Kidney glomerular epithelial cell (primary cell): ENCODE data around the gene GJB2.

Source experiments
- DNase-seq: peaks from one replicate; lab custom pipeline; 2025; lab: John Stamatoyannopoulos, UW

Gene GJB2

DNA sequence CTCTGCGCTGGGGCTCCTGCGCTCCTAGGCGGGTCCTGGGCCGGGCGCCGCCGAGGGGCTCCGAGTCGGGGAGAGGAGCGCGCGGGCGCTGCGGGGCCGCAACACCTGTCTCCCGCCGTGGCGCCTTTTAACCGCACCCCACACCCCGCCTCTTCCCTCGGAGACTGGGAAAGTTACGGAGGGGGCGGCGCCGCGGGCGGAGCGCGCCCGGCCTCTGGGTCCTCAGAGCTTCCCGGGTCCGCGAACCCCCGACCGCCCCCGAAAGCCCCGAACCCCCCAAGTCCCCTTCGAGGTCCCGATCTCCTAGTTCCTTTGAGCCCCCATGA lies at the start of gene GJB2:
TSS of gene GJB2 (minus strand) at position 103 of the 326 bp plus-strand sequence. CDS start 3,357 bp downstream, outside the sequence.
- no peak for DNase-seq

DNA sequence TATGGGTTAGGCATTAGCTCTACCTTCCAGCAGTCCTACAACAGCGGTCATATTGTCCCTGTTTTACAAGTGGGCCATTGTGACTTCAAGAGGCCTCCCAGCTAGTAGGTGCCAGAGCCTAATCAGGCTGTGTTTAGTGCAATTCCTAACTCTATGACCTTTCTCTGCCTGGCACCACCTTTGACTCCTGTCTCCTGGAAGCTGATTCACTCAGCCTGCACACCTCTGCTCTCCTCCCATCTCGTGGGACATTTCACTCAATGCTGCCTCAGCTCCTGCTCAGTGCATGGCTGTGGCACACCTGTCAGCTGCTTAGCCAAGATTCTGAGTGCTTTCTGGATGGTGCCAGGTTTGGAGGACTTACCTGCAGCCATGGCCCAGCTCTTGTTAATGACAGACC lies 48.9 kb upstream of the GJB2 start:
- no peak for DNase-seq

DNA sequence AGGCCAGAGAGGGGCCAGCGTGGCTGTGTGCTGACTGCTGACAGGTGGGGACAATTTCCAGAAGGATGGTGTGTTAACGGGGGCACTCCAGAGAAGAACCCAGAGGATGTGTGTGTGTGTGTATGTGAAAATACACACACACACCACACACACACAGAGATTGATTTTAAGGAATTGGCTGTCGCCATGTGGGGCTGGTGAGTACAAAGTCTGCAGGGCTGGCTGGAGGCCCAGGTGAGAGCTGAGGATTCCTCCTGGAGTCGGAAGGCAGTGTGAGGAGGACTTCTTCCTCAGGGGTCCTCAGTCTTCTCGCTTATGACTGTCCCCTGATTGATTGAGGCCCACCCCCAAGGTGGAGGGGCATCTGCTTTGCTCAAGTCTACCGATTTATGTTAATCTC lies 47.0 kb upstream of the GJB2 start:
- no peak for DNase-seq

DNA sequence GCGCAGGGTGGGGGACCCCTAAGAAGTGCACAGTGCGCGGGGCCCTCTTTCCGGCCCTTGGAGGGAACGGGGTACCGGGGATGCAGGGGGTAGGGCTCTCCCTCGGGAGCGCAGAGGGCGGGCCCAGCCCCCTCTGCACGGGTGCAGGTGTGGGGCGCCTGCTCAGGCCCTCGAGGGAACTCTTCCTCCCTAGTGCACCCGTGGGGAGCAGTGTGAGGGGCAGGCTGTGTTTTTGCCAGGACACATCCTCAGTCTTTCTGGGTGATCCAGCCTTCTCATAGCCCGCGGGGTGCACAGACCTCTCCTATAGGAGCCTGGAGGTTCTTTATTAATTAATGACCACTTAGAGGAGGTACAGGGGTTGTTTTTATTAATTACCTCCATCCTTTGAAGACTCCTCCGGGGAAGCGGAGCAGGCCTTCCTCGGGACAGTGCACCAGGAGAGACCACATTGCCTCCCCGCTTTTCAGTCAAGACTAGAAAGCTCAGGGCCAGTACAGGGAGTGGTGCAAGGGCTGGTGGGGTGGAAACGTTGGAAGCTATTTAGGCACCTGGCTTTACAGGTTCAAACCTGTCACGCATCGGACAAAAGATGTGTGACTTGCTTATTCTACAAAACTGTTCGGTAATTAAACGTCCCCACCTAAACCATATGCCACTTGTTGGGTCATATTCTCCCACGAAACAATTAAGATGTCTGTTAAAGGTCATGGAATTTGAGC lies 40.0 kb upstream of the GJB2 start:
- no peak for DNase-seq

DNA sequence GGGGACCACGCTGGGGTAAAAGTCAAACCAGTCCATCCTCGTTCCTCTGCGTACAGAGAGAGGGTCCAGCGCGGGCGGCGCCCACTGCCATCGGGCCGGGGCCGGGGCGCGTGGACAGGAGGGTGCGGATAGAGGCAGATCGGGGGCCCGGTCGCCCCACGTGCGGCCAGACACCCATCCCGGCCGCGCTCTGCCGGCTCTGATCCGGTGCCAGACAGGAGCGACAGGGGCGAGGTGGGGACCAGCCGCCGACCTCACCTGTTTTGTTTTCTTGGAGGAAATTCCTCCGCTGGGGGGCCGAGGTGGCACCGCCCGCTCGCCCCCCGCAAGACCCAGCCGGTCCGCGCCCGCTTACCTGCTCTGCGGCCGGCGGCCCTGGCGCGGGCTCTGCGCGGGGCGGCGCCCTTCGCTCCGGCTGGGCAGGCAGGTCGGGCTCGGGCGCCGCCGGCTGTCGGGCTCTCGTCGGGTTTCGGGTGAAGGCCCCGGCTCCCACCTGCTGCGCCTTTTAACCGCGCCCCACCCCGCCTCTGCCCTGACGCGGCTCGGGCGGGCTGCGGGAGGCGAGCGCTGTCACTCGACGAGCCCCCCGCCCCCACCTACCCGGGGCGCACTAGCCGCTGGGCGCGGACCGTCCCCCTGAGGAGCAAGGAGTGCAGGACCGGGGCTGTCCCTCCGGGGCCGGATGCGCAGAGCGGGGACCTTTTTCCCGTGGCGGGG lies 39.3 kb upstream of the GJB2 start, which contains the start of gene GJB6:
TSS of gene GJB6 (minus strand) at position 481 of the 717 bp plus-strand sequence. CDS start 8,839 bp downstream, outside the sequence.
- no peak for DNase-seq

DNA sequence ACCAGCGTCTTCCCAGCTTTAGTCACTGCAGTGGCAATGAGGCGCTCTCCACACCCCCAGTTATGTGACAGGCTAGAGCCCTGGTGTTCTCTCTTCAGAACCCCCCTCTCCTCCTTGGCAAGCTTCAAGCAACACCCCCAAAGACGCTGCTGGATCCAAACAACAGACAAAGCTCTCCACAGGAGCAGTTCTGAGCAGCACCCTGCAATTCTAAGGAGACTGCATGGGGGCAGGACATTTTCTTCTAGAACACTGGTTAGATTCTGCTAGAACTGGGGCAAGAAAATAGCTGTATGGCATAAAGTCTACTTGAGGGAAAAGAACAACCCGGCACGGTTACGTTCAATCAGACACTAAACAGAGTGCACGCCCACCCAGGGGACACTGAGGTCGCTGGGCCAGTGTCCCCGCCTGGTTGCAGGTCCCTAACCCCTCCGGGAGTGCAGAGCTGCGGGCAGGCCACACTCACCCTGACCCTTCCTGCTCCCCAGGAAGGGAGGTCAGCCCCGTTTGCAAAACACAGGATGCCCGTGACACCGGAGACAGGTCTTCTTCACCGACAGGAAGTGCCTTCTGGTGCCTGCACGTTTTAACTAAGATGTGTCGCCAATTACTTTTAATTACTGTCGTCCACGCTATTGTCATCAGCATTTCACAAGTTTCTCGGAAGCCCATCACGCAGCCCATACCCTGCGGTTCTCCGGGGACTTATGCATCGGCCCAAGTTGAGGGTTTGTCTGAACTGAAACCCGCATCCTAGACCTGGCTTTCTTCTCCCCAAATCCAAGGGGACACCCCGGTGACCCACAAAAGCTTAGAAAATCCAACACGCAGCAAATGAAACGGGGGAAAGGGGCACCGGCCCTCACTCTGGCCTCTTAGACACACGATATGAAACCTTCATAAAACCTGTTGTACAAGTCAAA lies 38.4 kb upstream of the GJB2 start:
- no peak for DNase-seq

DNA sequence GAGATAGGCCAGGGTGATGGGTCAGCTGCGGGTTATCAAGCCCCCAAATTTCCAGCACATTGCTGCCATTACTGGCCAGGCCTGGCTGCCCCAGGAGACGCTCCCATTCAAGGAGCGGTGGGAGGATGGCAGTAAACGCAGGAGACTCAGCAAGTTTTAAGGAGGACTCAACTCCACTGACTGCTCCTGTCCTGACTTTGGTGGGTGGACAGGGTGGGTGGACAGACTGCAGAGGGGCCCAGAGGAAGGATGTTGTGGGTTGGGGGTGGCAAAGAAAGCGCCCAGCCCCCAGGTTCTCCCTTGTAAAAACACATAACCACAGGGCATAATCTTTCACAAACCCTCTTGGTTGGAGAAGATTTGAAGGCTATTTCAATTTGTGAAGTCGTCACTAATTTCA lies 35.0 kb upstream of the GJB2 start:
- no peak for DNase-seq

DNA sequence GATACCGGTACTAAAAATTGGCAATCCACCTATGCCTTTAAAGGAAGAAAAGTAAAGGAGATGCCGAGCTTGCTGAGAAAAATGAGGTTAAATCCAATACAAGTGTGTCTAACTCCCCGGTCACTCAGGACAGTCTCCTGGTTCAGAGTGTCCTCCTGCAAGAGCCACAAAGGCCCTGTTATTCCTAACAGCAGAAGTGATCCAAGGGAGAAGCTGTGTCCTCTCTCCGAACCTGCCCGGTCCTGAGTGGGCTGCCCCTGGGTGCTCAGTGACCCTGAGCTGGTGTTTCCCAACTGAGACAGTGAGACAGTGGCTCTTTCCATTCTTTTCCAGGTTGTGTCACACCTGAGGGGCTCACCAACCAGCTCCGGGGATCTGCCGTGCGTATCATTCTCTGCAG lies 34.5 kb upstream of the GJB2 start:
- DNase-seq = no peak

DNA sequence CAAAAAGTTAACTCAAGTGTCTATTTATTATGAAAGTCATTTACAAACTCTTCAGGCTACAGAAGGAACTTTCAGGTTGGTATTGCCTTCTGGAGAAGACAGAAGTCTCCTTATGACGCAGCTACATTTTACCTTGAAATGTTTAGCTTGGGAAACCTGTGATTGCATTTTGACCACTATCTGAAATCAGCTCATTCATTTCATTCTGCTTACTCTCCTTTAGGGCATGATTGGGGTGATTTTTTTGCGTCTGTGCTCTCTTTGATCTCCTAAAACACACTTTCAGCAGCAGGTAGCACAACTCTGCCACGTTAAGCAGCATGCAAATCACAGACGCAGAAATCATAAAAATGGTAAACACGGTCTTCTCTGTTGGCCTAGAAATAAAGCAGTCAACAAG lies 29.8 kb upstream of the GJB2 start:
- no peak for DNase-seq

DNA sequence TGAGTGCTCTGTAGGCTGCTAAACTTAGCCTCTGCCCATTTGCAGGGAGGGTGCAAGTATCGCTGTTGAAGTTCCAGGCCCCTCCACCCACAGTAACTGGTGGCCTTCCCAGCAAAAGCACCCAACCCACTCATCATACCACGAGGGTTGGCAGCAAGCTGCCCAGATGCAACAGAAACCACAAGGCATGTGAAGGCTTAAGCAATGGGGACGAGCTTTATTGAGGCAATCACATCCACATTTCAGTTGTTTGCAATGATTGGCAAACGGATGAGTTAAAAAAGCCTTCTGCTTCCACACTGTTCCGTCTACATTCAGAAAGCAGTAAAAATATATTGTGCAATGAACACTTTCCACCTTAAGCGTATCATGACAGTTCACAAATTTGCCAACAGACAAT lies 29.0 kb upstream of the GJB2 start:
- DNase-seq = no peak

DNA sequence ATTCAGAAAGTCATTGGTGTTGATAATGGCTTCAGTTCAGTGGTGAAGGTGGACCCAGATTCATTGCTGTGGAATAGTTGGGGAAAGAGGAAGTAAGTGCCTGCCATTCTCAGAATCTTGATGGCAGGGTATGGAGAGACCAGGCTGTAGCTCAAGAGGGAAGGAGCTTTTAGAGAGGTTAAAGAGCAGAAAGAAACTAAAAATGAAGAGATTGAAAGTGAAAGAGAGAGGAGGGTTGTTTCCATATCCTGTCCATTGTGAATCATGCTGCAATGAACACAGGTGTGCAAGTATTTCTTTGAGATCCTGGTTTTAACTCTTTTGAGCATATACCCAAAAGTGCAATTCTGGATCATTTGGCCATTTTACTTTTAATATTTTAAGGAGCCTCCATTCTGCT lies 26.8 kb upstream of the GJB2 start:
- DNase-seq = no peak

DNA sequence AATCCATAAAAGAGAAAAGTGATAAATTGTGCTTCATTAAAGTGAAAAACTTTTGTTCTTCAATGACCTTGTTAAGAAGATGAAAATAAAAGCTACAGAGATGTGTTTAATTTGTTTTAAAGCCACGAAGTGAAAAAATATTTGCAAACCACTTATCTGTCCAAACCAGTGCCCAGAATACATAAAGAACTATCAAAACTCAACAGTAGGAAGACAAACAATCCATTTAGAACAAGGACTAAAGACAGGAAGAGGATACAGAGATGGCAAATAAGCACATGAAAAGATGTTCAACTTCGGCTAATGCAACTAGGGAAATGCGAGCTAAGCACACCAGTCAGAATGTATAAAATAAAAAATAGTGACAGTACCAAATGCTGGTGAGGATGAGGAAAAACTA lies 24.4 kb upstream of the GJB2 start:
- no peak for DNase-seq

DNA sequence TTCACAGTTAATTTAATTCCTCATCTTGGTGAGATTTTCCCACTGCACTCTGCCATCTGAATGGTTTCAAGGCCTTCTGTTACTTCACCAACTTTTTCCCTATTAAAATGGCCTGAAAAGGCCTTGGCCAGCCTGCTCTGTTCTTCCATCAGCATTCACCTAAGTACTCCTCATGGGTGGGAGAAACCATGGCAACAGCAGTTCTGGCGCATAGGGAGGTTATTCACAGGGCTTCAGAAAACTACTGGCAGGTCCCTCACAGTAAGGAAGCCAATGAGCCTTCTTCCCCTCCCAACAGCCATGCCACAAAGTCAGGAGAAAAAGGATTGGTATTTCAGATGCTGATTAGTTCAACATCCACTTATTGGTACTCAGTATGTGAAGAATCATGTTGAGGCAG lies 17.2 kb upstream of the GJB2 start:
- no peak for DNase-seq

DNA sequence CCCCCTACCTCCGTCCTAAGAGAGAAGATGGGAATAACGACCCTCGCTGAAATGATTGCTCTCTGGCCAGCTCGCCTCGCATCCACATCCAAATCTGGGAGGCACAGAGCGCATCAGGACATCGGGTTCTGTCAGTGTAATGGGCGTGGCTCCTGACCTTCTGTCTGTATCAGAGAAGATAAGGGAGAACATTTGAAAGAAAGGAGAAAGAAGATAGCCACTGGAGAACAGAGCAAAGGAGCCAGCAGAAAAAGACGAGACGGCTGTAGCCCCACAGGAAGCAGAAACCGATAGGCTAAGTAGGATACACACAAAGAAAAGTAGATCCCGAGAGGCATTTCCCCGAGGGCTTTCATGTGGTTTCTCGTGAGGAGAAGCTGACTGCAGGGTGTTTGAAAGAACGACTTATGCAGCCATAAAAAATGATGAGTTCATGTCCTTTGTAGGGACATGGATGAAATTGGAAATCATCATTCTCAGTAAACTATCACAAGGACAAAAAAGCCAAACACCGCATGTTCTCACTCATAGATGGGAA lies 14.0 kb upstream of the GJB2 start:
- DNase-seq = no peak

DNA sequence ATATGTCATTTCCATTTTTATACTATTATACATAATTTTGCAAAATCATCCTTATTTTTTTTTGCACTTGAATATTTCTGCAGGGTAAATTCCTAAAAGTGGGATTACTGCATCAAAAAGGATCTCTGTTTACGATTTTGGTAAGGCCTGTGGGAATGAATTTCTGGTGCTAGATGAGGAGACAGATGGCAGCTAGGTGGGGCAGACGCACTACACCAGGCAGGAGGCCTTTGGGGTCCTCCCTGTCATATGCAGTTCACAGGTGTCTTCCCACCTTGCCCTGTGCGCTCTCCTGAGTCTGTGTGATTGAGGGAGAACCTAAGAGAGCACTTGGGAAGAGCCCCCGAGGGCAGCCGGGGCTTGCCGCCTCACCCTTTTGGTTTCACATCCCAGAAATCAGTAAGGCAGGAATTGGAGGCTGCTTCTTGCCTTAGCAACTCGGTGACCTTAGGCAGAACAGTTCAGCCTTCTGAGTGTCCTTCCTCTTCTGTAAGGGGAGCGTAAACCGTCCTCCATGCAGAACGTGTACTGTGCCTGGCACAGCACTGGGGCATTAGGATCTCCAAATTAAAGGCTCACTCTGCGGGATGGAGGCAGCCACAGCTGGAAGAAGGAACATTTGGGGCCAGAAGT lies 13.4 kb upstream of the GJB2 start:
- no peak for DNase-seq

DNA sequence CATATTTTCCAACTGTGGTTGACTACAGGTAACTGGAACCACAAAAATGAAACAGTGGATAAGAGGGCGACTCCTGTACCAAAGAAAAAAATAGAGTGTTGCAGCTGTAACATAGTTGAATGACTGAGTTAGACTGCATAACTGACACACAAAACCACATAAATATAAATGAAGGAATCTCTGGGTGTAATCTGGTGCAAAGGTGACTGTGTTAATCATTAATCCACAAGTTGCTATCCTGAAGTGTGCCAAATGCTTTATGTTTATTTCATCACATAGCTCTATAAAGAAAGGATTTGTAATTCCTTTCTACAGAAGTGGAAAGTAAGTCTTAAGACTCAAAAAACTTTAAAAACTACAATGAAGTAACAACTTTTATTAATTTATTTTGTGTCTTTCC lies 6.0 kb upstream of the GJB2 start:
- peak; percentile 67 for DNase-seq

DNA sequence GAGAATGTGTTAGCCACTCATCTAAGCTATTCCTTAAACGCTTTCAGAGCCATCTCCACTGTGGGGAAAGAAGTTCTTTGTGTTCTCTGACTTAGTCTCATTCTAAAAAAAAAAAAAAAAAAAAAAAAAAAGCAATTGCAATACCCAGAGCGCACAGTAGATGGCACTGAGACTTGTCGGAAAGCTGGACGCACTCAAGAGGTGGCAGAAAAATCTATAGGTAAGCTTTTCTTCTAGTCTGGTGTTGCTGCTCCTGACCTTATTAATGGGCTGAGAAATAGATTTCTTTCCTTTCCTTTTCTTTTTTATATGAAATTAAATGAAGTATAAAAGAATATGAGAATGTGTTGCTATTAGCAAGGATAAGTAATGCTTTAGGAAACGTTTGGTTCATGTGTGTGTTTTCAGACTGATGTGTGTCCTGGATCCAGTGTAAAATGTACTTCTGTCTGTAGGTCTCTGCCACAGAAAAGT lies 4.7 kb upstream of the GJB2 start:
- peak; percentile 26 for DNase-seq

DNA sequence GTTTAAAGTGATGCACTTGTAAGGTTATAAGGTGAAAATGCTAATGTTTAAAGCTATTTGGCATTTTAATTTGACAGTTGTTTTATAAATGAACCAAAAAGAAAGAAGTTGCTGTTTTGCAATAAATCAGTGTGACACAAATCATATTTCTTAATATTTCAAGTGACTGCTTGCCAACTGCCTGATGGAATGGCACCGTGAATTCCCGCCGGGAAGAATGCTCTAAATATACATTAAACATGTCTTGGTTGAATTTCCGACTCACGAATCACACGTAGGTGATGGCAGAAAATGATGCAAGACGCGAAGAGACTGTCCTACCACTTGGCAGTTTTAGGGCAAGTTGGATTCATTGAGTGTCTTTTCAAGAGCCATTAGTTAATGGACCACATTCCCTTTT lies 3.1 kb upstream of the GJB2 start:
- no peak for DNase-seq

DNA sequence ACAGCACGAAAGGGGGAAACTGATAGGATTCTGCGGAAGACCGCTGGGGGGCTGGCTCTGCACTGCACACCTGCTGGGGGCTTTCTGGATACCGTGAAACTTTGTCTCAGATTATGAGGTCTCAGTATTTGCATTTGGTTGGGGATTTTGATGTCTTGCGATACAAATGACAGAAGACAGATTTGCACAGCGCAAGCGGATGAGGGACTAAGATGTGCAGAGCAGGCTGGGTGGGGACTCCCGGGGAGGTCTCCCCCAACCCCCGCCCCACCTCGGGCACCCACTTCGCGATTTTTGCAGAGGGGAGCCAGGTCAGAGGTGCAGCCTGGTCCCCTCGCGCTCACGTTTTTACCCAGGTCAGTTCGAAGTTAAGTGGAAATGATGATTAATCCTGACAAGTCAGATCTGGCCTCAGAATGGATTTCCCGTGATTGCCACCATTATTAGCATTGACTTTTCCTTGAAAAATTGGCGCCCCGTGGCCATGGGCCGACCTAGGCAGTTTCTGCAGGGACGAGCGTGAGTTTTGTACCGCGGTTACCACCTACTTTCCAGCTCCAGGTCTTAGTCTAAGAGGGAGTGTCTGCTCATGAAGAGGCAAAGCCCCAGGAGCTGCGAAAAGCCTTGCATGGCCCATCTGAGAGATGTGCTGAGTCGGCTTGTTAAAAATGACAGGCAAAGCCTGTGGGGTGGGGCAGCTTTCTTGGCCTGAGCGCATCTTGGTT lies 1.3 kb upstream of the GJB2 start:
- DNase-seq = no peak

DNA sequence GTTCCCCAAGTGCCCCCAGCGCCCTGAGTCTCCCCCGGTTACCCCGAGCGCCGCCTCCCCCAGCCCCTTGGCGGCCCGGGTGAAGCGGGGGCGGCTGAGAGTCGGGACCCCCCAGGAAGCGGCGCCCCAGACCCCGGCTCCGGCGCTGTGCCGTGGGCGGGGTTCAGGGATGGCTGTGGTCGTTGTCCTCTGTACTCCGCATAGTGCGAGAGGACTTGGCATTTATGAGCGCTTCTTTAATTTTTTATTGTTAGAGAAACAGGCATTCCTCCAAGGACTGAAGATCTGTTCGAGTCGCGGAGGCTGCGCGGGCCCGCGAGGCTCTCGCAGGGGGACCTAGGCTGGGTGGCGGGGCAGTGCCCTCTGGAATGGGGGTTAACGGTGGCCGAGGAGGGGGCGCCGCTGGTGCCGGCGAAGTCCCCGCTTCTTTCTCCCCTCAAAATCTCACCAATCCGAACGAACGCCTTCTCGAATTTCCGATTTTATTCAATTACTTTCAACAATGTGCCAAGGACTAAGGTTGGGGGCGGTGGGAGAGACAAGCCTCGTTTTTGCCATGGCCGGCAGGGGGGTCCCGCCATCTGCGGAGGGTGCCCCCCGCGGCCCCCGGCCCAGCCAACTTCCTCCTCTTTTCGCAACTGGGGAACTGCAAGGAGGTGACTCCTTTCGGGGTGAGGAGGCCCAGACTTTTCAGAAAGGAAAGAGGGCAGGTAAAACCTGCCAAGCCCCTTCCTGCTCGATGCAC lies 596 bp upstream of the GJB2 start:
- no peak for DNase-seq
